Suprapubic skin (tissue), 4 donors: ENCODE results near the gene FRMD8.

Experiments used
- EP300 ChIP-seq: sonication (generic); formaldehyde crosslinking; IDR thresholded peaks from one replicate; pipeline ENCODE4 v1.6.1; 2017; ENCODE audit warnings: antibody characterized with exemption
- POLR2A ChIP-seq, 2 donors: fragments of 450-650 bp; IDR thresholded peaks; one replicate each; pipeline ENCODE4 v1.6.1; 2017; ENCODE audit warnings: antibody characterized with exemption in 2 of 2, mild to moderate bottlenecking in 2 of 2, moderate library complexity in 2 of 2
- POLR2AphosphoS5 ChIP-seq, 3 donors: sonication (generic); formaldehyde crosslinking; IDR thresholded peaks; one replicate each; pipeline ENCODE4 v1.6.1; 2017; ENCODE audit warnings: antibody characterized with exemption in 3 of 3
- TF ChIP-seq, protein P1 (sequence below), 2 donors: fragments of 200-600 bp in 1 of 2; fragments of 450-650 bp in 1 of 2; sonication (generic) in 1 of 2; IDR thresholded peaks; one replicate each; pipeline ENCODE4 v1.5.1; 2016 to 2019; ENCODE audit warnings: antibody characterized with exemption in 2 of 2, mild to moderate bottlenecking in 1 of 2, moderate library complexity in 1 of 2

DNA sequence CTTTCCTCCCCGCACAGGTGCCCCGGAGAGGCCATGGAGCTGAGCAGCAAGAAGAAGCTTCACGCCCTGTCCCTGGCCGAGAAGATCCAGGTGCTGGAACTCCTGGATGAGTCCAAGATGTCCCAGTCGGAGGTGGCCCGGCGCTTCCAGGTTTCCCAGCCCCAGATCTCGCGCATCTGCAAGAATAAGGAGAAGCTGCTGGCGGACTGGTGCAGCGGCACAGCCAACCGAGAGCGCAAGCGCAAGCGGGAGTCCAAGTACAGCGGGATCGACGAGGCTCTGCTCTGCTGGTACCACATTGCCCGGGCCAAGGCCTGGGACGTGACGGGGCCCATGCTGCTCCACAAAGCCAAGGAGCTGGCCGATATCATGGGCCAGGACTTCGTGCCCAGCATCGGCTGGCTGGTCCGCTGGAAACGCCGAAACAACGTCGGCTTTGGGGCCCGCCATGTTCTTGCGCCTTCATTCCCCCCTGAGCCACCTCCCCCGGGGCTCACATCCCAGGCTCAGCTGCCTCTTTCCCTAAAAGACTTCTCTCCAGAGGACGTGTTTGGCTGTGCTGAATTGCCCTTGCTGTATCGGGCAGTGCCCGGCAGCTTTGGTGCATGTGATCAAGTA is 30.6 kb upstream of the FRMD8 start:
- TF ChIP-seq, protein P1, sequence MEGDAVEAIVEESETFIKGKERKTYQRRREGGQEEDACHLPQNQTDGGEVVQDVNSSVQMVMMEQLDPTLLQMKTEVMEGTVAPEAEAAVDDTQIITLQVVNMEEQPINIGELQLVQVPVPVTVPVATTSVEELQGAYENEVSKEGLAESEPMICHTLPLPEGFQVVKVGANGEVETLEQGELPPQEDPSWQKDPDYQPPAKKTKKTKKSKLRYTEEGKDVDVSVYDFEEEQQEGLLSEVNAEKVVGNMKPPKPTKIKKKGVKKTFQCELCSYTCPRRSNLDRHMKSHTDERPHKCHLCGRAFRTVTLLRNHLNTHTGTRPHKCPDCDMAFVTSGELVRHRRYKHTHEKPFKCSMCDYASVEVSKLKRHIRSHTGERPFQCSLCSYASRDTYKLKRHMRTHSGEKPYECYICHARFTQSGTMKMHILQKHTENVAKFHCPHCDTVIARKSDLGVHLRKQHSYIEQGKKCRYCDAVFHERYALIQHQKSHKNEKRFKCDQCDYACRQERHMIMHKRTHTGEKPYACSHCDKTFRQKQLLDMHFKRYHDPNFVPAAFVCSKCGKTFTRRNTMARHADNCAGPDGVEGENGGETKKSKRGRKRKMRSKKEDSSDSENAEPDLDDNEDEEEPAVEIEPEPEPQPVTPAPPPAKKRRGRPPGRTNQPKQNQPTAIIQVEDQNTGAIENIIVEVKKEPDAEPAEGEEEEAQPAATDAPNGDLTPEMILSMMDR (IDR thresholded peaks at IDR 0.05): no peak
- TF ChIP-seq POLR2AphosphoS5 (IDR thresholded peaks at IDR 0.05) (no peak), POLR2A (IDR thresholded peaks at IDR 0.05) (no peak), EP300 (no peak)
